SH-SY5Y (cell line): ENCODE data around the gene OVOL3.

Source experiments
- GATA2 ChIP-seq: IDR thresholded peaks from 2 replicates; pipeline ENCODE4 v1.6.1; 2011; ENCODE audit warnings: mild to moderate bottlenecking, low read depth, low read length
- GATA3 ChIP-seq: IDR thresholded peaks from 2 replicates; pipeline ENCODE4 v1.6.1; 2011; ENCODE audit warnings: low read depth, mild to moderate bottlenecking, low read length, moderate library complexity

- TF ChIP-seq GATA2, result no peak
- no peak for TF ChIP-seq GATA3
Observed at GRCh38 chr19:36160821-36161596, 50.1 kb downstream of the OVOL3 start.
